Endothelial cell (in vitro differentiated cells): ENCODE measurements around the gene SELENON. TPM values are rescaled to one million over a fixed set of nuclear protein-coding genes. Genes with fewer than 3 reads are reported as not detected.

ENCODE experiments used
- DNase-seq: peaks from one replicate; pipeline ENCODE4 v3.0.0; 2021; ENCODE audit warnings: low spot score
- H3K27ac Mint-ChIP-seq: one replicate; pipeline ENCODE4 v1.8.0; 2021; ENCODE audit warnings: mixed read lengths, inconsistent platforms; ENCODE audit not compliant: unreplicated experiment
- H3K27me3 Mint-ChIP-seq: one replicate; pipeline ENCODE4 v1.8.0; 2021; ENCODE audit warnings: mild to moderate bottlenecking, moderate library complexity, mixed read lengths, inconsistent platforms; ENCODE audit not compliant: unreplicated experiment
- H3K36me3 Mint-ChIP-seq: one replicate; pipeline ENCODE4 v1.8.0; 2021; ENCODE audit warnings: mild to moderate bottlenecking, low read depth, mixed read lengths, inconsistent platforms; ENCODE audit not compliant: unreplicated experiment
- H3K4me1 Mint-ChIP-seq: one replicate; pipeline ENCODE4 v1.8.0; 2021; ENCODE audit warnings: mild to moderate bottlenecking, mixed read lengths, inconsistent platforms; ENCODE audit not compliant: unreplicated experiment
- H3K4me3 Mint-ChIP-seq: one replicate; pipeline ENCODE4 v1.8.0; 2021; ENCODE audit warnings: mild to moderate bottlenecking, mixed read lengths, inconsistent platforms; ENCODE audit not compliant: unreplicated experiment
- H3K9me3 Mint-ChIP-seq: one replicate; pipeline ENCODE4 v1.8.0; 2021; ENCODE audit warnings: mixed read lengths, inconsistent platforms; ENCODE audit not compliant: unreplicated experiment
- CTCF ChIP-seq: fragments of 200-600 bp; sonication (generic); IDR thresholded peaks from one replicate; pipeline ENCODE4 v1.5.0; 2021; ENCODE audit warnings: antibody characterized with exemption; ENCODE audit not compliant: unreplicated experiment
- total RNA-seq: library from RNA; stranded (reverse); fragmentation: NEBNext Ultra II Directional; extraction: Animal tissue kit (Norgen Biotek cat#: 25700); gene quantifications from one replicate; pipeline ENCODE4 v1.2.1, GENCODE V29; 2021; ENCODE audit not compliant: unreplicated experiment

SELENON gene
- total RNA-seq, 1 donor from 2014 or later, result 284 TPM

DNA sequence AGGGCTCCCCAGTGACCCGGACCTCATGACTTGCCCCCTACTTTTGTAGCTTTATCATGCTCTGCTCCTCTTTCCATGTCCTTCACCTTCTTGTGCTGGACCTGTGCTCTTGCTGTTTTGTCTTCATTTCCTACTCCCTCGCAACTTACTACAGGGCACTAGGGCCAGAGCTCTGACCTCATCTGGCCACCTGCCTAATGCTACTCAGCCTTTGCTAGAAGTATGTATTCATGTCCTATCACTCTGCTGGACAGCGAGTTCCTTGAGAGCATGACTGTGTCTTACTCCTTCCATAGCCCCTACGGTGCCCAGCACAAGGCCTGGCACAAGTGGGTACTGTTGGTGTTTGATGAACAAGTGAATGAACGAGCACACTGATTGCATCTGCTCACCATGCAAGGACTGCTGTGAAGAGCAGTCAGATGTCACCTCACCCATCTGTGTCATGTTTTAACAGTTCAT lies 21.7 kb downstream of the SELENON start:
- Mint-ChIP-seq H3K36me3 (peaks cover 28% of the 10 kb centered on the region), H3K9me3 (no peaks in the 10 kb centered on the region), H3K27ac (peak overlapping the region; percentile 81), H3K4me1 (peaks cover 55% of the 10 kb centered on the region), H3K27me3 (peaks cover 21% of the 10 kb centered on the region), H3K4me3 (peak overlapping the region; percentile 95)
- TF ChIP-seq CTCF, result no peak
- no peak for DNase-seq

GRCh38 chr1:25825605-25826004 lies 25.6 kb downstream of the SELENON start:
- TF ChIP-seq CTCF, result no peak
- no peak for DNase-seq
- Mint-ChIP-seq H3K4me3 (no peak overlapping the region), H3K9me3 (no peaks in the 10 kb centered on the region), H3K27ac (no peak overlapping the region), H3K4me1 (peaks cover 51% of the 10 kb centered on the region), H3K27me3 (peaks cover 4% of the 10 kb centered on the region), H3K36me3 (peaks cover 30% of the 10 kb centered on the region)

- Mint-ChIP-seq H3K9me3 (no peaks in the 10 kb centered on the region), H3K36me3 (peaks cover 29% of the 10 kb centered on the region), H3K27ac (no peak overlapping the region), H3K27me3 (no peaks in the 10 kb centered on the region), H3K4me3 (no peak overlapping the region), H3K4me1 (peaks cover 52% of the 10 kb centered on the region)
- no peak for TF ChIP-seq CTCF
- DNase-seq, result no peak
Observed at GRCh38 chr1:25826571-25826970, 26.6 kb downstream of the SELENON start.

DNA sequence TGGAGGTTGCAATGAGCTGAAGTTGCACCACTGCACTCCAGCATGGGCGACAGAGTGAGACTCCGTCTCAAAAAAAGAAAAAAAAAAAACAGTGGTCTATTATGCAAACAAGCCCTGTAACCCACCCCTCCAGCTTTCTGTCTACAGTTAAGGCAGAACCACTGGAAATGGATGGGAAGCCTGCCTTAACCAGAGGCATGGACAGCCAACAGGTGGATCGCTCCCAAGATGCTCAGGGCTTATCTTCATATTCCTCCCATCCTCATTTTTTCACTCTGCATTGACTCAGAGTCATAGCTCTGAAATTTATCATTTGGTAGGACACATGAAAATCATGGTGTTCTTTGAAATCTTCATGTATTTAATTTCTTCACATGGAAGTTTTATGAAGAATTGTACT lies 28.5 kb downstream of the SELENON start:
- H3K27me3 Mint-ChIP-seq, result no peaks in the 10 kb centered on the region
- H3K9me3 Mint-ChIP-seq, result no peaks in the 10 kb centered on the region
- peaks cover 21% of the 10 kb centered on the region for H3K36me3 Mint-ChIP-seq
- peaks cover 55% of the 10 kb centered on the region for H3K4me1 Mint-ChIP-seq
- TF ChIP-seq CTCF, result no peak
- H3K4me3 Mint-ChIP-seq, result no peak overlapping the region
- DNase-seq, result no peak
- no peak overlapping the region for H3K27ac Mint-ChIP-seq

DNA sequence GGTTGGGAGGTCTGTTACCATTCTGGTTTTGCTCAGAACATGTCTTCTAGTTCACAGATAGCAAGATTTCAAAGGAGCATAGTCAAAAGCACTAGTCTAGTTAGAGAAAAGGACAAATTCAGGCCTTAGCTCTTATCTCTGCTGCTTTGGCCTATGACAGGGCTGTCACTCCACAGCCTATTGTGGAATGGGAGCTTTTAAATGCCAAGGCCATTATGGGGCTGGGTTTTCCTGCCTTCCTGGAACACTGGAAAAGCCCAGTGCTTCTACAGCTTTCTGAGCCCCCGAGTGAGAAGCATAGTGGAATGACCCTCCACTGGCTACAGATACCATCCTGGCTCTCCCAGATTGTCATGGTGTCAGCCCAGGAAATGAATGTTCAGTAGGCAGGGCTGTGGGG lies 29.1 kb downstream of the SELENON start:
- no peak overlapping the region for H3K4me3 Mint-ChIP-seq
- no peak for DNase-seq
- H3K36me3 Mint-ChIP-seq, result peaks cover 21% of the 10 kb centered on the region
- H3K27ac Mint-ChIP-seq, result peak overlapping the region; percentile 14
- TF ChIP-seq CTCF, result no peak
- no peaks in the 10 kb centered on the region for H3K9me3 Mint-ChIP-seq
- no peaks in the 10 kb centered on the region for H3K27me3 Mint-ChIP-seq
- peaks cover 51% of the 10 kb centered on the region for H3K4me1 Mint-ChIP-seq
